GM12892 (cell line): Measurements from ENCODE around the gene VMO1.

ENCODE experiments used
- POLR2A ChIP-seq: IDR thresholded peaks from 2 replicates; pipeline ENCODE4 v1.6.1; 2011; ENCODE audit warnings: low read depth, low read length, control low read depth
- POLR2AphosphoS5 ChIP-seq: IDR thresholded peaks from 2 replicates; pipeline ENCODE4 v1.6.1; 2011; ENCODE audit warnings: low read depth, low read length, control low read depth
- TAF1 ChIP-seq: IDR thresholded peaks from 2 replicates; pipeline ENCODE4 v1.6.1; 2011; ENCODE audit warnings: low read depth, mild to moderate bottlenecking, control low read depth, low read length, borderline replicate concordance

DNA sequence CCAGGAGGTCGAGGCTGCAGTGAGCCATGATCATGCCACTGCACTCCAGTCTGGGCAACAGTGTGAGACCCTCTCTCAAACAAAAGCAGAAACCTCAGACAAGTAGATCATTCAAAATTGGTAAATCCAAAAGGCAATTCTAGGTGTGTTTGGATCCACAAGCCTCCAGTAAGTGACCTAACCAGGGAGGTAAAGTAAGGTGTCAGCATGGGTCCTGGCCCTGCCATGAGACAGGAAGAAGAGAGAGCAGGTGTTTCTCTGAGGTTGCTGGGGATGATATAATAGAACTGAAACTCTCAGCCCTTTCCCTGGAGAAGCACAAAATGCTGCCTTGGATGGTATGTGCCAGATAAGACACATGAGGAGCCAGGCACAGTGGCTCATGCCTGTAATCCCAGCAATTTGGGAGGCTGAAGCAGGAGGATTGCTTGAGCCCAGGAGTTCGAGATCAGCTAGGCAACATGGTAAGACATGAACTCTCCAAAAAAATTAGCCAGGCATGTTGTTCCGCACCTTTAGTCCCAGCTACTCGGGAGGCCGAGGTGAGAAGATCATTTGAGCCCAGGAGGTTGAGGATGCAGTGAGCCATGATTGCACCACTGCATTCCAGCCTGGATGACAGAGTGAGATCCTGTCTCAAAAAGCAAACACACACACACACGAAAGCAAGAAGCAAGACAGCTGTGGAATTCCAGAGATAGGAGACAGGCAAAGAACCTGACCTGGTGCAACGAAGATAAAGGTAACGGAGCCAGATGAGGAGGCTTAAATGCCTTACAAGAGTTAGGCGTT, 8.0 kb downstream of the VMO1 start:
- TF ChIP-seq POLR2A (no peak), POLR2AphosphoS5 (no peak), TAF1 (no peak)
